RWPE2 (cell line): ENCODE results near the gene S100A9.
A peak's percentile ranks its signal among the peaks of the same experiment; 100 is the strongest.

Source experiments
- ATAC-seq: fragments of 200-7000 bp; cut with Tn5 transposase; 3 replicates; pipeline ENCODE4 v1.9.1; 2021; ENCODE audit warnings: low read depth
- DNase-seq: peaks from one replicate; pipeline ENCODE4 v3.0.0-alpha.2; 2020; ENCODE audit warnings: low spot score
- H3K27ac ChIP-seq: fragments of 450-650 bp; 2 replicates; pipeline ENCODE4 v1.5.1; 2017; ENCODE audit warnings: mild to moderate bottlenecking; ENCODE audit not compliant: poor library complexity, severe bottlenecking
- H3K27me3 ChIP-seq: fragments of 250-450 bp; sonication (Bioruptor Pico); 2 replicates; pipeline ENCODE4 v1.5.1; 2021; ENCODE audit warnings: mild to moderate bottlenecking, moderate library complexity; ENCODE audit not compliant: insufficient read depth, poor library complexity, severe bottlenecking
- H3K36me3 ChIP-seq: fragments of 250-450 bp; sonication (Bioruptor Pico); 2 replicates; pipeline ENCODE4 v1.5.1; 2020; ENCODE audit warnings: low read depth, mild to moderate bottlenecking, moderate library complexity
- H3K4me1 ChIP-seq: fragments of 250-450 bp; sonication (Bioruptor Pico); 2 replicates; pipeline ENCODE4 v1.5.1; 2021; ENCODE audit warnings: mild to moderate bottlenecking, moderate library complexity; ENCODE audit not compliant: insufficient read depth, poor library complexity, severe bottlenecking
- H3K4me3 ChIP-seq: fragments of 250-450 bp; sonication (Bioruptor Pico); 2 replicates; pipeline ENCODE4 v1.5.1; 2021; ENCODE audit warnings: mild to moderate bottlenecking, moderate library complexity; ENCODE audit not compliant: severe bottlenecking
- H3K9me3 ChIP-seq: fragments of 250-450 bp; sonication (Bioruptor Pico); 2 replicates; pipeline ENCODE4 v1.5.1; 2021; ENCODE audit warnings: mild to moderate bottlenecking, moderate library complexity; ENCODE audit not compliant: severe bottlenecking
- CTCF ChIP-seq: fragments of 450-650 bp; IDR thresholded peaks from one replicate; pipeline ENCODE4 v1.5.1; 2017; ENCODE audit warnings: mild to moderate bottlenecking, moderate library complexity; ENCODE audit not compliant: poor library complexity, severe bottlenecking

The S100A9 gene

GRCh38 chr1:153353226-153353947 lies 4.3 kb upstream of the S100A9 start:
- no peak overlapping the region for H3K27ac ChIP-seq
- peak; percentile 22; the same call in 1 of the 3 replicates for ATAC-seq

GRCh38 chr1:153354515-153355193 lies 3.0 kb upstream of the S100A9 start:
- no peaks in the 10 kb centered on the region for H3K36me3 ChIP-seq
- no peak for DNase-seq
- no peaks in the 10 kb centered on the region for H3K9me3 ChIP-seq
- no peak for TF ChIP-seq CTCF
- ATAC-seq, result no peak
- no peak overlapping the region for H3K27ac ChIP-seq
- no peak overlapping the region for H3K4me3 ChIP-seq
- no peaks in the 10 kb centered on the region for H3K27me3 ChIP-seq
- H3K4me1 ChIP-seq, result peaks cover 16% of the 10 kb centered on the region

More at GRCh38 chr1:153353226-153353947, 4.3 kb upstream of the S100A9 start:
- Histone ChIP-seq H3K4me3 (no peak overlapping the region), H3K9me3 (no peaks in the 10 kb centered on the region), H3K36me3 (no peaks in the 10 kb centered on the region), H3K27me3 (no peaks in the 10 kb centered on the region), H3K4me1 (peaks cover 19% of the 10 kb centered on the region)
- TF ChIP-seq CTCF, result peak; percentile 54
- DNase-seq, result no peak

- H3K27ac ChIP-seq, result no peak overlapping the region
- H3K9me3 ChIP-seq, result no peaks in the 10 kb centered on the region
- H3K4me3 ChIP-seq, result no peak overlapping the region
- DNase-seq (no peak), ATAC-seq (peak; percentile 68)
- H3K36me3 ChIP-seq, result no peaks in the 10 kb centered on the region
- H3K27me3 ChIP-seq, result no peaks in the 10 kb centered on the region
- peaks cover 16% of the 10 kb centered on the region for H3K4me1 ChIP-seq
- peak; percentile 77 for TF ChIP-seq CTCF
Observed at GRCh38 chr1:153355445-153356071, 2.1 kb upstream of the S100A9 start.

GRCh38 chr1:153356392-153357075 lies 1.1 kb upstream of the S100A9 start:
- H3K4me3 ChIP-seq, result no peak overlapping the region
- peak overlapping the region; percentile 86 for H3K27ac ChIP-seq
- H3K27me3 ChIP-seq, result no peaks in the 10 kb centered on the region

More at GRCh38 chr1:153356392-153357075, 1.1 kb upstream of the S100A9 start:
- TF ChIP-seq CTCF, result no peak
- no peak; the same call in 2 of the 3 replicates for ATAC-seq
- Histone ChIP-seq H3K36me3 (no peaks in the 10 kb centered on the region), H3K9me3 (no peaks in the 10 kb centered on the region), H3K4me1 (peaks cover 16% of the 10 kb centered on the region)
- no peak for DNase-seq
